Activated CD4-positive, alpha-beta T cell treated with anti-CD3 and anti-CD28 coated beads, Interleukin-2, amount 50 U/mL, for 24 hours (primary cell): ENCODE data around the gene EVA1A.

Experiments
- DNase-seq, 2 donors: peaks; one replicate each; pipeline ENCODE4 v3.0.0-alpha.2; 2020; ENCODE audit warnings: low read depth in 1 of 2, low spot score in 1 of 2

EVA1A gene

GRCh38 chr2:75545387-75545786 is 15.4 kb downstream of the EVA1A start:
- DNase-seq: no peak

GRCh38 chr2:75543446-75543845 is 17.3 kb downstream of the EVA1A start:
- DNase-seq: no peak

- DNase-seq: no peak
These were observed 19.3 kb downstream of the EVA1A start for GRCh38 chr2:75541430-75541829.

- DNase-seq: no peak
These were observed 19.7 kb downstream of the EVA1A start for GRCh38 chr2:75540994-75541393.

- no peak for DNase-seq
These were observed 20.6 kb downstream of the EVA1A start for GRCh38 chr2:75539955-75540716.

- DNase-seq: no peak
These were observed 21.9 kb downstream of the EVA1A start for GRCh38 chr2:75538521-75539490.

- DNase-seq: no peak
These were observed 23.1 kb downstream of the EVA1A start for GRCh38 chr2:75537658-75538057.

GRCh38 chr2:75533135-75533534 is 27.6 kb downstream of the EVA1A start:
- no peak for DNase-seq

- no peak for DNase-seq
These were observed 28.3 kb downstream of the EVA1A start for GRCh38 chr2:75532488-75532887.

GRCh38 chr2:75528221-75528977 is 32.3 kb downstream of the EVA1A start:
- DNase-seq: no peak

GRCh38 chr2:75527676-75528075 is 33.1 kb downstream of the EVA1A start:
- no peak for DNase-seq

GRCh38 chr2:75526842-75527241 is 33.9 kb downstream of the EVA1A start:
- DNase-seq: no peak

GRCh38 chr2:75525434-75526310 is 35.1 kb downstream of the EVA1A start:
- no peak for DNase-seq

GRCh38 chr2:75524276-75524911 is 36.3 kb downstream of the EVA1A start:
- DNase-seq: no peak

GRCh38 chr2:75523313-75524275 is 37.1 kb downstream of the EVA1A start:
- no peak for DNase-seq

GRCh38 chr2:75522543-75523312 is 38.0 kb downstream of the EVA1A start:
- no peak for DNase-seq

- no peak for DNase-seq
These were observed 39.4 kb downstream of the EVA1A start for GRCh38 chr2:75521225-75521872.

- DNase-seq: no peak
These were observed 40.9 kb downstream of the EVA1A start for GRCh38 chr2:75519843-75520242.
